ENCODE measurements around the gene EPC2.
"Not testable (repeated sequence)": the region's sequence is repeated elsewhere in the genome, so short reads cannot be mapped to it uniquely, and the experiment has no call there.

Gene EPC2

GRCh38 chr2:148770047-148770446 lies 125.5 kb downstream of the EPC2 start (continued):
- TF ChIP-seq ZSCAN5A (tag by site-specific recombination; IDR thresholded peaks at IDR 0.05): no peak
- no peak for TF ChIP-seq ZNF560 (tag by site-specific recombination; IDR thresholded peaks at IDR 0.05; ENCODE audit: borderline replicate concordance)
- no peak for TF ChIP-seq MZF1 (tag by site-specific recombination; IDR thresholded peaks at IDR 0.05; ENCODE audit: borderline replicate concordance)
- TF ChIP-seq REPIN1 (tag by site-specific recombination; IDR thresholded peaks at IDR 0.05; ENCODE audit: low read depth): no peak
- TF ChIP-seq ZFP41 (tag by site-specific recombination; IDR thresholded peaks at IDR 0.05; ENCODE audit: borderline replicate concordance): no peak
- TF ChIP-seq ZNF37A (tag by site-specific recombination; IDR thresholded peaks at IDR 0.05): no peak
- no peak for TF ChIP-seq ZNF426 (tag by site-specific recombination; IDR thresholded peaks at IDR 0.05)
- TF ChIP-seq SALL2 (tag by site-specific recombination; IDR thresholded peaks at IDR 0.05; ENCODE audit: borderline replicate concordance): no peak
- no peak for TF ChIP-seq ZNF629 (tag by site-specific recombination; IDR thresholded peaks at IDR 0.05)
- no peak for TF ChIP-seq ZNF211 (tag by site-specific recombination; IDR thresholded peaks at IDR 0.05; ENCODE audit: low read depth)
- no peak for TF ChIP-seq ZBTB48 (tag by site-specific recombination; IDR thresholded peaks at IDR 0.05)

- ChIA-PET CTCF (no interaction called here), POLR2A (no interaction called here)
- H3K9me3 ChIP-seq (ENCODE audit: control insufficient read depth, insufficient read depth, low read depth, low read length): no peaks in the 10 kb centered on the region
- H3K4me3 ChIP-seq (ENCODE audit: low read depth, low read length): no peak overlapping the region
- H3K36me3 ChIP-seq (ENCODE audit: control insufficient read depth in 2 of 2, insufficient read depth in 1 of 2, low read length in 2 of 2): peaks cover 3 to 44% of the 10 kb centered on the region in 2 experiments
- no peaks in the 10 kb centered on the region for H3K4me1 ChIP-seq (ENCODE audit: control insufficient read depth, insufficient read depth, low read length)
- TF ChIP-seq ZNF16 (tag by site-specific recombination; IDR thresholded peaks at IDR 0.05; ENCODE audit: low read depth): no peak
- TF ChIP-seq ZNF707 (tag by site-specific recombination; IDR thresholded peaks at IDR 0.05): no peak
- H3K27ac ChIP-seq (ENCODE audit: extremely low read depth, low read depth, low read length): no peak overlapping the region
These were observed 137.0 kb downstream of the EPC2 start for GRCh38 chr2:148781544-148781943.

- ChIA-PET POLR2A (no interaction called here), CTCF (no interaction called here)
- TF ChIP-seq ZNF561 (tag by site-specific recombination; IDR thresholded peaks at IDR 0.05; ENCODE audit: borderline replicate concordance): no peak
- no peak for TF ChIP-seq ZBTB17 (tag by site-specific recombination; IDR thresholded peaks at IDR 0.05)
- no peak for TF ChIP-seq ZNF792 (tag by site-specific recombination; IDR thresholded peaks at IDR 0.05)
- no peak for TF ChIP-seq ZNF449 (tag by site-specific recombination; IDR thresholded peaks at IDR 0.05)
- TF ChIP-seq ZNF184 (tag by site-specific recombination; IDR thresholded peaks at IDR 0.05): no peak
- TF ChIP-seq SP2 (tag by site-specific recombination; IDR thresholded peaks at IDR 0.05): no peak
- no peak for TF ChIP-seq KLF1 (tag by site-specific recombination; IDR thresholded peaks at IDR 0.05)
- H3K36me3 ChIP-seq (ENCODE audit: control insufficient read depth in 2 of 2, insufficient read depth in 1 of 2, low read length in 2 of 2): peaks cover 3 to 24% of the 10 kb centered on the region in 2 experiments
- no peaks in the 10 kb centered on the region for H3K9me3 ChIP-seq (ENCODE audit: control insufficient read depth, insufficient read depth, low read depth, low read length)
- no peak overlapping the region for H3K4me3 ChIP-seq (ENCODE audit: low read depth, low read length)
- no peaks in the 10 kb centered on the region for H3K4me1 ChIP-seq (ENCODE audit: control insufficient read depth, insufficient read depth, low read length)
- H3K27ac ChIP-seq (ENCODE audit: extremely low read depth, low read depth, low read length): no peak overlapping the region
These were observed 144.5 kb downstream of the EPC2 start for GRCh38 chr2:148789059-148789458.

GRCh38 chr2:148790172-148790571 lies 145.6 kb downstream of the EPC2 start:
- peak; percentile 66 for TF ChIP-seq ZNF146 (tag by site-specific recombination; IDR thresholded peaks at IDR 0.05)
- H3K4me3 ChIP-seq (ENCODE audit: low read depth, low read length); H3K4me1 ChIP-seq (ENCODE audit: control insufficient read depth, insufficient read depth, low read length); CTCF ChIA-PET; POLR2A ChIA-PET; H3K27ac ChIP-seq (ENCODE audit: extremely low read depth, low read depth, low read length); H3K9me3 ChIP-seq (ENCODE audit: control insufficient read depth, insufficient read depth, low read depth, low read length): not testable (repeated sequence)
- peaks cover 0 to 13% of the 10 kb centered on the region in 2 experiments for H3K36me3 ChIP-seq (ENCODE audit: control insufficient read depth in 2 of 2, insufficient read depth in 1 of 2, low read length in 2 of 2)

Measured in HEK293 (cell line).